ENCODE data around the gene TIMD4. TPM values are rescaled to one million over a fixed set of nuclear protein-coding genes. Genes with fewer than 3 reads are reported as not detected.

The TIMD4 gene
- total RNA-seq, 1 experiment from 2014 or later, result not detected

DNA sequence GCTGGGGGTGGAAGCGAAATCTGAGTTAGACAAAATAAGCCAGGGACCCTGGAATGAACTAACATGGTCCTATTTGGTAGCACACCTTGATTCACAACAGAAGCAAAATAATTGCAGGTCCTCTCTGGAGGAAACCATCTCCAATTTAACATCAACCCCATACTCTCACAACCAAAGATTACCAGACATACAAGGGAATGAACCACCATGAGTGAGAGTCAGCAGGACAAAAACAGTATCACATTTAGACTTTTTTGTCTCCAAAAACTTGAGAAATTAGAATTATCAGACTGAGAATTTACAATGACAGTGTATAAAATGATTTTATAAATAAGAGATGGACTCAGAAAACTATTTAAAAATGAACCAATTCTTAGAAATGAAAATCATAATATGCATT lies 91.8 kb downstream of the TIMD4 start:
- H3K9me3 ChIP-seq (ENCODE audit: control insufficient read depth, low read depth, low read length), result no peaks in the 10 kb centered on the region
- TF ChIP-seq, protein P1, sequence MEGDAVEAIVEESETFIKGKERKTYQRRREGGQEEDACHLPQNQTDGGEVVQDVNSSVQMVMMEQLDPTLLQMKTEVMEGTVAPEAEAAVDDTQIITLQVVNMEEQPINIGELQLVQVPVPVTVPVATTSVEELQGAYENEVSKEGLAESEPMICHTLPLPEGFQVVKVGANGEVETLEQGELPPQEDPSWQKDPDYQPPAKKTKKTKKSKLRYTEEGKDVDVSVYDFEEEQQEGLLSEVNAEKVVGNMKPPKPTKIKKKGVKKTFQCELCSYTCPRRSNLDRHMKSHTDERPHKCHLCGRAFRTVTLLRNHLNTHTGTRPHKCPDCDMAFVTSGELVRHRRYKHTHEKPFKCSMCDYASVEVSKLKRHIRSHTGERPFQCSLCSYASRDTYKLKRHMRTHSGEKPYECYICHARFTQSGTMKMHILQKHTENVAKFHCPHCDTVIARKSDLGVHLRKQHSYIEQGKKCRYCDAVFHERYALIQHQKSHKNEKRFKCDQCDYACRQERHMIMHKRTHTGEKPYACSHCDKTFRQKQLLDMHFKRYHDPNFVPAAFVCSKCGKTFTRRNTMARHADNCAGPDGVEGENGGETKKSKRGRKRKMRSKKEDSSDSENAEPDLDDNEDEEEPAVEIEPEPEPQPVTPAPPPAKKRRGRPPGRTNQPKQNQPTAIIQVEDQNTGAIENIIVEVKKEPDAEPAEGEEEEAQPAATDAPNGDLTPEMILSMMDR (conservative IDR thresholded peaks at IDR 0.05), result no peak
- no peak overlapping the region for H3K27ac Mint-ChIP-seq
- H3K27me3 Mint-ChIP-seq (ENCODE audit: low read depth), result no peaks in the 10 kb centered on the region
- no peak overlapping the region for H2BK120ac ChIP-seq (ENCODE audit: low read depth, low read length, poor library complexity, severe bottlenecking)
- no peak overlapping the region for H4K5ac ChIP-seq (ENCODE audit: insufficient read length, low read depth, low read length)
- H3K27ac ChIP-seq (ENCODE audit: insufficient read length, low read depth, low read length), result no peak overlapping the region
- H2AK5ac ChIP-seq (ENCODE audit: insufficient read length, low read length), result no peak overlapping the region
- H3K23me2 ChIP-seq (ENCODE audit: insufficient read length, low read depth, low read length, poor library complexity, severe bottlenecking), result no peaks in the 10 kb centered on the region
- no peak for DNase-seq
- no peaks in the 10 kb centered on the region for H3K4me1 ChIP-seq (ENCODE audit: insufficient read depth, low read length)
- H3K18ac ChIP-seq (ENCODE audit: insufficient read length, low read depth, low read length), result no peak overlapping the region
- no peak overlapping the region for H3K9ac ChIP-seq (ENCODE audit: extremely low read depth, insufficient read length, low read length)
- no CpG with 5 or more reads among the region's 1 CpG for WGBS (ENCODE audit: extremely low coverage, insufficient read length, low lambda C conversion rate)
- no peak overlapping the region for H2BK12ac ChIP-seq (ENCODE audit: insufficient read length, low read depth, low read length)
- no peak overlapping the region for H3K56ac ChIP-seq (ENCODE audit: insufficient read length, low read depth, low read length)
- peaks cover 0 to 5% of the 10 kb centered on the region in 2 experiments; a peak in 3 of 5 replicates for H3K9me3 Mint-ChIP-seq
- no peaks in the 10 kb centered on the region for H3K79me1 ChIP-seq (ENCODE audit: insufficient read depth, low read depth, low read length, poor library complexity, severe bottlenecking)
- no peak overlapping the region for H4K91ac ChIP-seq (ENCODE audit: insufficient read length, low read depth, low read length)
- H3K4ac ChIP-seq (ENCODE audit: low read depth, low read length), result no peak overlapping the region
- no peaks in the 10 kb centered on the region for H4K20me1 ChIP-seq (ENCODE audit: control insufficient read depth, insufficient read depth, insufficient read length)
- no peak overlapping the region for H3K14ac ChIP-seq (ENCODE audit: insufficient read depth, low read length)
- H3K4me3 Mint-ChIP-seq, result no peak overlapping the region
- H3K36me3 Mint-ChIP-seq (ENCODE audit: insufficient read depth in 1 of 3, low read depth in 3 of 3), result no peaks in the 10 kb centered on the region; a peak in 2 of 7 replicates
- no peak overlapping the region for H2BK5ac ChIP-seq (ENCODE audit: insufficient read length, low read length)
- H3K23ac ChIP-seq (ENCODE audit: insufficient read length, low read depth, low read length), result no peak overlapping the region
- no peak overlapping the region for H2BK15ac ChIP-seq (ENCODE audit: low read depth, low read length)
- no peaks in the 10 kb centered on the region; the same call in 1 of the 2 replicates for H3K79me2 ChIP-seq (ENCODE audit: insufficient read depth, low read length)
- no peaks in the 10 kb centered on the region for H3K4me1 Mint-ChIP-seq
- H4K8ac ChIP-seq (replicated peaks; ENCODE audit: insufficient read length, low read depth, low read length), result no peak overlapping the region
- no peak overlapping the region for H3K4me2 ChIP-seq (ENCODE audit: insufficient read depth, insufficient read length, low read length)
- no peak overlapping the region for H2AFZ ChIP-seq (ENCODE audit: low read length)
- H3K27me3 ChIP-seq (ENCODE audit: insufficient read depth, low read length), result no peaks in the 10 kb centered on the region
- H2BK20ac ChIP-seq (ENCODE audit: low read depth, low read length, poor library complexity, severe bottlenecking), result no peak overlapping the region
- no peak overlapping the region for H3T11ph ChIP-seq (ENCODE audit: low read length)

Measured in H9 (cell line).